ENCODE results near the gene NOTCH3. TPM values are rescaled to one million over a fixed set of nuclear protein-coding genes. Genes with fewer than 3 reads are reported as not detected.
A peak's percentile ranks its signal among the peaks of the same experiment; 100 is the strongest.

Gene NOTCH3
- total and polyA plus RNA-seq, 4 donors, result 23.5 to 423 (median 268) TPM

GRCh38 chr19:15194938-15195337 is 5.9 kb downstream of the NOTCH3 start:
- intact Hi-C loops (cut with DNase I), result loop anchor here (1.0 to 5.0 kb wide), 5 partner anchors 18 to 252 kb away; partner anchors contain the start of gene WIZ (in 1 of the 2)
- H3K27me3 ChIP-seq (ENCODE audit: control insufficient read depth in 1 of 2, insufficient read depth in 2 of 2, low read length in 1 of 2), result no peaks in the 10 kb centered on the region
- peak; percentile 83 to 84 for DNase-seq

DNA sequence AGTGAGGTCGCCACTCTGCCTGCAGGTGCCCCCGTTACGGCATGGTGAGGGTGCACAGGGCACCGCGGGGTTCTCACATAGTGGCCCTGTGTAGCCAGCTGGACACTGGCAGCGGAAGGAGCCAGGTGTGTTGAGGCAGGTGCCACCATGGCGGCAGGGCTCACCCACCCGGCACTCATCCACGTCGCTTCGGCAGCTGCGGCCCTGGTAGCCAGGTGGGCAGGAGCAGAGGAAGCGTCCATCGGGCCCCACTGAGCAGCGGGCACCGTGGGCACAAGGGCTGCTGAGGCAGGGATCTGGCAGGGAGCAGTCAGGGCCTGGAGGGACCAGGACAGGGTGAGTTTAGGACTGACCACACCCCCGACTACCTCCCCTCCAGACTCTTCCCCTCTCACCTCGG is 8.8 kb downstream of the NOTCH3 start:
- peaks cover 0 to 5% of the 10 kb centered on the region in 2 donors for H3K4me1 ChIP-seq (ENCODE audit: control insufficient read depth in 1 of 2, insufficient read depth in 2 of 2, low read length in 2 of 2)
- H3K27ac ChIP-seq (ENCODE audit: low read depth in 1 of 2, low read length in 2 of 2), result no peak overlapping the region
- no peaks in the 10 kb centered on the region for H3K27me3 ChIP-seq (ENCODE audit: control insufficient read depth in 1 of 2, insufficient read depth in 2 of 2, low read length in 1 of 2)
- WGBS, 2 donors, result 83 to 84% methylated on average over 18 of the region's 18 CpGs
- intact Hi-C loops (cut with DNase I), result loop anchor here in 1 of 2 donors (5.0 kb wide), 2 partner anchors 145 to 255 kb away; partner anchors contain the start of gene WIZ
- no peaks in the 10 kb centered on the region for H3K9me3 ChIP-seq (ENCODE audit: control insufficient read depth, low read length)
- H3K4me3 ChIP-seq (ENCODE audit: low read length in 2 of 2), result no peak overlapping the region
- peaks cover 2 to 15% of the 10 kb centered on the region in 2 donors for H3K36me3 ChIP-seq (ENCODE audit: control insufficient read depth in 1 of 2, insufficient read depth in 2 of 2, low read length in 1 of 2)
- ATAC-seq (ENCODE audit: low FRiP score) (no peak), DNase-seq (no peak)

More at GRCh38 chr19:15194938-15195337, 5.9 kb downstream of the NOTCH3 start:
- Histone ChIP-seq H3K4me1 (ENCODE audit: control insufficient read depth in 1 of 2, insufficient read depth in 2 of 2, low read length in 2 of 2) (peaks cover 0 to 5% of the 10 kb centered on the region in 2 donors), H3K4me3 (ENCODE audit: low read length in 2 of 2) (no peak overlapping the region), H3K27ac (ENCODE audit: low read depth in 1 of 2, low read length in 2 of 2) (peak overlapping the region in 1 of 2 donors; percentile 64), H3K9me3 (ENCODE audit: control insufficient read depth, low read length) (no peaks in the 10 kb centered on the region), H3K36me3 (ENCODE audit: control insufficient read depth in 1 of 2, insufficient read depth in 2 of 2, low read length in 1 of 2) (peaks cover 0 to 7% of the 10 kb centered on the region in 2 donors)
- 8% methylated on average over 6 of the region's 6 CpGs for WGBS, 2 donors
- ATAC-seq (ENCODE audit: low FRiP score), result peak; percentile 33

DNA sequence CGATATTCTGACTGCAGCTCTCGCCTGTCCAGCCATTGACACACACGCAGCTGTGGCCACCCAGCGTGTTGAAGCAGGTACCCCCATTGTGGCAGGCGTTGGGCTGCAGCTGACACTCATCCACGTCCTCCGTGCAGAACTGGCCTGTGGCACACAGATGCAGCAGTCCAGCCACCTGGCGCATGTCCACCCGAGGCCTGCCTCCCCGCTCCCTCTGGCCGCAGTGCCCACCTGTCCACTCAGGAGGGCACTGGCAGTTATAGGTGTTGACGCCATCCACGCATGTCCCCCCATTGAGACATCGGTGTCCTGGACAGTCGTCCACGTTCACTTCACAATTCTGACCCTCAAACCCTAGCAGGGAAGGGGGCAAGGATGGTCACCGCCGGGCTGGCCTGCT is 9.3 kb downstream of the NOTCH3 start:
- peaks cover 2 to 19% of the 10 kb centered on the region in 2 donors for H3K36me3 ChIP-seq (ENCODE audit: control insufficient read depth in 1 of 2, insufficient read depth in 2 of 2, low read length in 1 of 2)
- DNase-seq, result no peak
- intact Hi-C loops (cut with DNase I), result loop anchor here in 1 of 2 donors (5.0 kb wide), 2 partner anchors 146 to 256 kb away; partner anchors contain the start of gene WIZ
- 81% methylated on average over 18 of the region's 18 CpGs for WGBS, 2 donors
- H3K27ac ChIP-seq (ENCODE audit: low read depth in 1 of 2, low read length in 2 of 2), result no peak overlapping the region
- no peak for ATAC-seq (ENCODE audit: low FRiP score)
- peaks cover 0 to 5% of the 10 kb centered on the region in 2 donors for H3K4me1 ChIP-seq (ENCODE audit: control insufficient read depth in 1 of 2, insufficient read depth in 2 of 2, low read length in 2 of 2)
- no peaks in the 10 kb centered on the region for H3K27me3 ChIP-seq (ENCODE audit: control insufficient read depth in 1 of 2, insufficient read depth in 2 of 2, low read length in 1 of 2)
- H3K4me3 ChIP-seq (ENCODE audit: low read length in 2 of 2), result no peak overlapping the region
- H3K9me3 ChIP-seq (ENCODE audit: control insufficient read depth, low read length), result no peaks in the 10 kb centered on the region

DNA sequence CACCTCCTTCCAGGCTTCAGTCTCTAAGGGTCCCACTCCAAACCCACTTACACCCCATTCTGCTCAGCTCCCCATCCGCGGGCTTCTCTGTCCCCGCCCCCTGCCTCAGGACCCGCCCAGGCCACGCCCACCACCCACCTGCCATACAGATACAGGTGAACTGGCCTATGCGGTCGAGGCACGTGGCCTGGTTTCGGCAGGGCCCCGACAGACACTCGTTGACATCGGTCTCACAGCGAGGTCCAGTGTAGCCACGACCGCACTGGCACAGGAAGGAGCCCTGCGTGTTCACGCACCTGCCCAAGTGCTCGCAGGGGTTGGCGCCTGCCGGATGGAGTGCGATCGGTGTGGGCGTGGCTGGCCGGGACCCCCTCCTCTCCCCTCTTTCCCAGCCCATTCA is 11.9 kb downstream of the NOTCH3 start:
- H3K27ac ChIP-seq (ENCODE audit: low read depth in 1 of 2, low read length in 2 of 2), result no peak overlapping the region
- no peak overlapping the region for H3K4me3 ChIP-seq (ENCODE audit: low read length in 2 of 2)
- ATAC-seq (ENCODE audit: low FRiP score) (peak; percentile 10), DNase-seq (no peak)
- intact Hi-C loops (cut with DNase I), result no loop called here
- no peaks in the 10 kb centered on the region for H3K9me3 ChIP-seq (ENCODE audit: control insufficient read depth, low read length)
- no peaks in the 10 kb centered on the region for H3K27me3 ChIP-seq (ENCODE audit: control insufficient read depth in 1 of 2, insufficient read depth in 2 of 2, low read length in 1 of 2)
- WGBS, 2 donors, result 87 to 89% methylated on average over 24 of the region's 24 CpGs
- peaks cover 2 to 22% of the 10 kb centered on the region in 2 donors for H3K36me3 ChIP-seq (ENCODE audit: control insufficient read depth in 1 of 2, insufficient read depth in 2 of 2, low read length in 1 of 2)
- no peaks in the 10 kb centered on the region for H3K4me1 ChIP-seq (ENCODE audit: control insufficient read depth in 1 of 2, insufficient read depth in 2 of 2, low read length in 2 of 2)

DNA sequence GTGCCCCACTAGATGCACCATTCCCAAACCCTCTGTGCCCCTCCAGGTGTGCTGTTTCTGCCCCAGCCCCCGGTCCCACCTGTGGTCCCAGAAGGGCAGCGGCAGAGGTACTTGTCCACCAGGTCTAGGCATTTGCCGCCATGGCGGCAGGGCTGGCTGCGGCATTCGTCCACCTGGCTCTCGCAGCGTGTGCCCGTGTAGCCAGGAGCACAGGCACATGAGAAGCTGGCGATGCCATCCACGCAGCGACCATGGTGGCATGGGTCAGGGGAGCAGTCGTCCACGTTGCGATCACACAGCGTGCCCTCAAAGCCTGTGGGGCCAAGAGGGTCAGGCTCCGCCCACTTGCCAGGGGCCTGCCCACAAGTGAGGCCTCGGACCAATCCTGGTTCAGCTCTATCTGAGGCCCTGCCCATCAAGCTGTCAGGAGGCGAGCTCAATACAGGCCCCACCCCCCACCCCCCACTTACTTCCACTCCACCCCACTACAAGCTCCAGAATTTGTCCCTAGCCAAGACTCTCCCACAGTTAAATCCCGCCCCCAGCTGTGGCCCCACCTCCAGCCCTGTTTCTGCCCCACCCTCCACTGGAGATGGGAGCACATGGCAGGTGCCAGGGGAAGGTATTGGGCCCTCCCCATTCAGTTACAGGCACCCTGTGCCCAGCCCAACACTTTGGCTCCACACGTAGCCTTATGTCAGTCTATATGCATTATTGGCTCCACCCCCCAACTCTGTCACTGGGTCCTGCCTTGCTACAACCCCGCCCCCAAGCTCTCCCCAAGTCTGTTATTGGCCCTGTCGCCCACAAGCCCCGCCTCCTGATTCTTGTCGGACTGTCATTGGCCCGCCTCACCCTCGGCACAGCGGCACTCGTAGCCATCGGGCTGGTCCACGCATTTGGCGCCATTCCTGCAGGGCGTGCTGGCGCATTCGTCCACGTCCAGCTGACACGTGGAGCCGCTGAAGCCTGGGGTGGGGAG is 13.5 kb downstream of the NOTCH3 start:
- H3K36me3 ChIP-seq (ENCODE audit: control insufficient read depth in 1 of 2, insufficient read depth in 2 of 2, low read length in 1 of 2), result peaks cover 2 to 22% of the 10 kb centered on the region in 2 donors
- no peaks in the 10 kb centered on the region for H3K4me1 ChIP-seq (ENCODE audit: control insufficient read depth in 1 of 2, insufficient read depth in 2 of 2, low read length in 2 of 2)
- intact Hi-C loops (cut with DNase I), result no loop called here
- H3K27me3 ChIP-seq (ENCODE audit: control insufficient read depth in 1 of 2, insufficient read depth in 2 of 2, low read length in 1 of 2), result no peaks in the 10 kb centered on the region
- H3K27ac ChIP-seq (ENCODE audit: low read depth in 1 of 2, low read length in 2 of 2), result no peak overlapping the region
- H3K4me3 ChIP-seq (ENCODE audit: low read length in 2 of 2), result no peak overlapping the region
- WGBS, 2 donors, result 90 to 92% methylated on average over 38 of the region's 38 CpGs
- ATAC-seq (ENCODE audit: low FRiP score) (no peak), DNase-seq (no peak)
- H3K9me3 ChIP-seq (ENCODE audit: control insufficient read depth, low read length), result no peaks in the 10 kb centered on the region

GRCh38 chr19:15185188-15185587 is 15.6 kb downstream of the NOTCH3 start:
- H3K36me3 ChIP-seq (ENCODE audit: control insufficient read depth in 1 of 2, insufficient read depth in 2 of 2, low read length in 1 of 2), result peaks cover 2 to 16% of the 10 kb centered on the region in 2 donors
- H3K9me3 ChIP-seq (ENCODE audit: control insufficient read depth, low read length), result no peaks in the 10 kb centered on the region
- no peak overlapping the region for H3K4me3 ChIP-seq (ENCODE audit: low read length in 2 of 2)
- 73 to 75% methylated on average over 9 to 12 of the region's 12 CpGs for WGBS, 2 donors
- intact Hi-C loops (cut with DNase I), result no loop called here
- H3K27ac ChIP-seq (ENCODE audit: low read depth in 1 of 2, low read length in 2 of 2), result no peak overlapping the region
- H3K27me3 ChIP-seq (ENCODE audit: control insufficient read depth in 1 of 2, insufficient read depth in 2 of 2, low read length in 1 of 2), result no peaks in the 10 kb centered on the region
- DNase-seq, result no peak
- no peak for ATAC-seq (ENCODE audit: low FRiP score)
- no peaks in the 10 kb centered on the region for H3K4me1 ChIP-seq (ENCODE audit: control insufficient read depth in 1 of 2, insufficient read depth in 2 of 2, low read length in 2 of 2)

- WGBS, 2 donors, result 73 to 74% methylated on average over 4 of the region's 4 CpGs
Observed at GRCh38 chr19:15184776-15185175, 16.0 kb downstream of the NOTCH3 start.

GRCh38 chr19:15181394-15181793 is 19.4 kb downstream of the NOTCH3 start:
- DNase-seq, result peak in 1 of 2 donors; percentile 51
- no peak for ATAC-seq (ENCODE audit: low FRiP score)
- intact Hi-C loops (cut with DNase I), result no loop called here
- H3K9me3 ChIP-seq (ENCODE audit: control insufficient read depth, low read length), result no peaks in the 10 kb centered on the region
- H3K27ac ChIP-seq (ENCODE audit: low read depth in 1 of 2, low read length in 2 of 2), result no peak overlapping the region
- H3K4me1 ChIP-seq (ENCODE audit: control insufficient read depth in 1 of 2, insufficient read depth in 2 of 2, low read length in 2 of 2), result no peaks in the 10 kb centered on the region
- peaks cover 0 to 3% of the 10 kb centered on the region in 2 donors for H3K36me3 ChIP-seq (ENCODE audit: control insufficient read depth in 1 of 2, insufficient read depth in 2 of 2, low read length in 1 of 2)
- H3K27me3 ChIP-seq (ENCODE audit: control insufficient read depth in 1 of 2, insufficient read depth in 2 of 2, low read length in 1 of 2), result no peaks in the 10 kb centered on the region
- H3K4me3 ChIP-seq (ENCODE audit: low read length in 2 of 2), result no peak overlapping the region
- 77 to 81% methylated on average over 23 of the region's 23 CpGs for WGBS, 2 donors

More at GRCh38 chr19:15184776-15185175, 16.0 kb downstream of the NOTCH3 start:
- H3K4me3 ChIP-seq (ENCODE audit: low read length in 2 of 2), result no peak overlapping the region
- no peak for DNase-seq
- H3K27ac ChIP-seq (ENCODE audit: low read depth in 1 of 2, low read length in 2 of 2), result no peak overlapping the region
- H3K27me3 ChIP-seq (ENCODE audit: control insufficient read depth in 1 of 2, insufficient read depth in 2 of 2, low read length in 1 of 2), result no peaks in the 10 kb centered on the region
- peaks cover 2 to 16% of the 10 kb centered on the region in 2 donors for H3K36me3 ChIP-seq (ENCODE audit: control insufficient read depth in 1 of 2, insufficient read depth in 2 of 2, low read length in 1 of 2)
- no peaks in the 10 kb centered on the region for H3K9me3 ChIP-seq (ENCODE audit: control insufficient read depth, low read length)
- ATAC-seq (ENCODE audit: low FRiP score), result no peak
- intact Hi-C loops (cut with DNase I), result no loop called here
- no peaks in the 10 kb centered on the region for H3K4me1 ChIP-seq (ENCODE audit: control insufficient read depth in 1 of 2, insufficient read depth in 2 of 2, low read length in 2 of 2)
